Measurements from ENCODE around the gene B3GALT5.

Gene B3GALT5

DNA sequence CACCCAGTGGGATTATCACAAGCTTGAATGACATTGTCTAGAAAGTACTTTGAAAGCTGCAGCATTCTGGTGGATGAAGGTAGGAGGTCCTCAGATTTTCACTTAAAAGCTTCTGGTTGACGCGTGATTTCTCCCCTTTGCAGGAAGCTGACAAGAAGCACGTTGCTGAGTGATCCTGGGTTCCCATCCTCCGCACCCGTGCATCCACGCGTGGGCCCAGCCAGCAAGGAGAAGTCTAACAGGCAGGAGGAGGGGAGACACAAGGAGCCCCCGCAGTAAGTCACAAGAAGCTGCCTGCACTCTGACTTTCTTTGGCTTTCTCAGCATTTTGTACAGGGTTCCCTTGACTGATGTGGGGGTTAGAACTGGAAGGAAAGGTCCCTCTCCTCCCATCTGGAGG, 7.8 kb upstream of the B3GALT5 start:
- DNase-seq (ENCODE audit: low spot score): no peak

DNA sequence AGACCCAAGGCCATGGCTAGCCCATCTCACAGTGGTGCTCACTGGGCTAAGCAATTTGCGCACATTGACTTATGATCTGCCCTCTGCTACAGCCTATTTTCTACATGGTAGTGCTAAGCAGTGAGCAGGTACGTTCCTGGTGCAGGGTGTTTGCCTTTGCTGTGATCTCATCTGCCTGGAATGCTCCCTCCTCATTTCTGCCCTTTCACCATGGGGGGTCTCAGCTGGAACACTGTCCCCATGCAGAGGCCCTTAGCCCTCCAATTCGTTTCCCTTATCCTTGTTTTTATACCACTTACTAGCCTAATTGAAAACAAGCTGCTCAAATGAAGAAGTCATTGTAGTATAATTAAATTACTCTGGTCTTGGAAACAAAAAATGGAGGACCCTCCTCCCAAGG, 2.0 kb upstream of the B3GALT5 start:
- no peak for DNase-seq (ENCODE audit: low spot score)

DNA sequence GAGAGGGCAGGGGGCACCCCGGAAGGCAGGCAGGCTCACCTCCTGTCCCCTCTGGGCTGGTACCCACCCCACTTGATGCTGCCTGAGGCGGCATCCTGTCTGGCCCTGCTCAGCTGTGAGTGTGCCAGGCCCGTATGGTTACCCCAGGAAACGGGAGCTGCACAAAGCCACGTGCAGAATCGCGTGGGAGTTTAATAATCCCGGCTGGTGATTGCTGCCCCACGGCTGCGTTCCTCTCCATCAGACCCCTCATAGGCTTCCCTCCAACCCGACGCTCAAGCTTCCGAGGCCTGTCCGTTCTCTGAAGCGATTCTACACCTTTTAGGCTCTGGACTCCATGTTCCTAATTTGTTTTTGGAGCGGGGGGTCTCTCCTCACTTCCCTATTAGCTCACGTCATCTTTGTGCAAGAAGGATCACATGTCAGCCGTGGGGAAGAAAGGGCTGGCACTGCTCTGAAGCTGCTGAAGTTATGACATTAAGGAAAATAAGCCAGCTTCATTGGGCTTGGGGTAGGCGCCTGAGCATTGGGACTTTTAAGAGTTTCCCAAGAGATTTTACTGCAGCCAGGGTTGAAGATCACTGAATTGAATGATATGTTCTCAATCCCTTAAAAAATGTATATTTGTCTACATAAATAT, 1.1 kb upstream of the B3GALT5 start:
- DNase-seq (ENCODE audit: low spot score): no peak

DNA sequence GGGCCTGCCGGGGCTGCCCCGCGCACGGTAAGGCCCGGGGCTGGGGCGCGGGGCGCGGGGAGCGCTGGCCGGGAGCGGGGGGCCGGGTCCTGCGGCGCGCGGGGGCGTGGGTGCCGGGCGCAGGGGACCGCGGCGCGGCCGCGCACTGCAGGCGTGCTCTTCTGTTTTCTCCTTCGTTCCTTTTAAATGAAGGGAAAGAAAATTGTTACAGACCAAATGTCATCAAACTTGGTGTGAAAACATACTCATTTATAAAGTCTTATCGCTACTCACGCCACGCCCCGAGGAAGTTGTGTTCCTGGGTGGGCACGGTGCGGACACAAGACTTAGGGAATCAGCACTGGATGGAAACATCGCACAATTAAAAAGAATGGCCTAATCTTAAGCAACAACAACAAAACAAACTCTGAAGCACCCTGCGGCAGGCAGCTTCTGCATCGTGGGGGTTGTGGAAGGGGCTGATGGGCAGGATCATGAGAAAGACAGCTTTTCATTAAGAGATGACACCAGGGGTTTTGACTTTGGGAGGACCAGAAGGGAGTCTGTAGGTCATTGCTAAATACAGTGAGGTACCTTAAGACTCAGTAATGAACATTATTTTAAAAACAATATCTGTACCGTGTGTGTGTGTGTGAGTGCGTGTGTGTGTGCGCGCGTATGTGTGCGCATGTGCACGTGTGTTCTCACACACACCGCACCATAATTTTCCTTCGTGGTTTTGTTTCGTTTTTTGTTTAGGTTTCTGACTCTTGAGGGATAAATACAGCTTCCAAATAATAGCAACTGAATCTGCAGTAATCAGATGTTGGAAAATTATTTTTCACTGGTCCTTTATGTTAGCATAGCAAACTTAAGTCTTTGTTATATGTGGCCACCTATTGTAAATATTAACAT, 548 bp downstream of the B3GALT5 start:
- no peak for DNase-seq (ENCODE audit: low spot score)

DNA sequence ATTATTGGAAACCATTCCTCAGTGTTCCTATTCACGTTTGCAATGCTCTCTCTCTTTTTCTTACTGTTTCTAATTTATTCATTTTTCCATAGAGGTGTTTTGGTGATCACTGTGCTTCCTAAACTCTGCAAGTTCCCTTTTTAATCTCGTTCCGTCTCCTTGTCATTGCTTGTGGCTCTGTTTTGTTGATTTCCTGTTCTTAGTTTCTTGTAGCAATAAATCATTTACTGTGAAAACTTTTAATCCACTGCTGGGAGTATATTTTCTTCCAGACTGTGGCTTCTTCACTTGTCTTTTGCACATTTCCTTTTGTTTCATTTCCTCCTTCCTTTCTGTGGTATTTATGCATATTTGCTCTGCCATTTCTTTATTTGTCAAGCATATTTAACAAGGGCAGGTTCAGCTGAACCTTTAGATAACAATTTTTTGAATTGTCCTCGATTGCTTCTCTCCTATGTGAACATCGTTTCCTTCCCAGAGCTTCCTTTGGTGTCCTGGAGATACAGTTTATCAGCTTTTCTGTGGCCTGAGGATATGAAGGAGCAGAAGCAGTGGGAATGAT, 3.6 kb downstream of the B3GALT5 start:
- no peak for DNase-seq (ENCODE audit: low spot score)

- DNase-seq (ENCODE audit: low spot score): no peak
These were observed 8.1 kb downstream of the B3GALT5 start for GRCh38 chr21:39620856-39621255.

DNA sequence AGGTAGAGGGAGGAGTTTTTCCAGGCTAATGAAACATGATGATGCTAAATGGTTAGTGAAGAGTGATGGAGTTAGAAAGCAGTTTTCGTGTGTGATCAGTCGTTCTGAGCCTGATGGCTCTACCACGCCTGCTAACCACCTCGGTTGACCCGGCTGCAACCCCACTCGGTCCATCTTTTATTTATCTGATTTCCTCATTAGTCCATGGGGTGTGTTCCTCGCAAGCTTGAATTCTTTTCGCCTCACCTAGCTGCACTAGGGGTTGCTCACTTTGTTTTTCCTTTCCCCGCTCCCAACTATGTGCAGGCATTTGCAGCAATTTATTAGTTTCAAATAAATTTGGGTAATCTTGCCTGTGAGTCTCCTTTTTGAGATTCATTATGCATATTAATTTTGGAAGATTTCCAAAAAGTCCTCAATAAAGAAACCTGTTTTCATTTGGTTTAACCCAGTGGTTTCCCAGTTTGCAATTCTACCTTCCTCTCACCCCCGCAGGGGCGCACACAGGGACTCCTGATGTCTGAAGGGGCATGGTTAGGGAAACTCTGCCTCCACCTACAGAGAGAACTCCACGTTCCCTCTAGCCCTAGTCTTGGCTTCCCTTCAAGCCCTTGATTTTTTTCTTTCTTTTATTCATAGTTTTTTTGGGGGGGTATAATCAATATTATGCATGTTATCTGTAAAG, 12.6 kb downstream of the B3GALT5 start:
- no peak for DNase-seq (ENCODE audit: low spot score)

DNA sequence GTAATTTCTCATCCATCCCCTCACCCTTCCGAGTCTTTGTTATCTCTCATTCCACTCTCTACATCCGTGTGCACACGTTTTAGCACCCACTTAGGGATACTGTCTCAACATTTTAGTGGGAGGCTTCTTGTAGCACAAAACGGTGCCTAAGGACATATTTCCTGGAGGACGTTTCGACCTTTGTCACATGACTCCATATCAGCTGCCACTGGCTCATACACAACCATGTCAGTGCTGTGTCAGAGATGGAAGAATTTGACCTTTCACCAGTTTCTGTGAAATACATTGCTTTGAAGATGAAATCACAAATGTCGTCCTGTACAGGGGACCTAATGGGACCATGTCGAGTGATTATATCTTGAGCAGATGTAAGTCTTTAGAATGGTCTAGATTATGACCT, 15.6 kb downstream of the B3GALT5 start:
- DNase-seq (ENCODE audit: low spot score): no peak

DNA sequence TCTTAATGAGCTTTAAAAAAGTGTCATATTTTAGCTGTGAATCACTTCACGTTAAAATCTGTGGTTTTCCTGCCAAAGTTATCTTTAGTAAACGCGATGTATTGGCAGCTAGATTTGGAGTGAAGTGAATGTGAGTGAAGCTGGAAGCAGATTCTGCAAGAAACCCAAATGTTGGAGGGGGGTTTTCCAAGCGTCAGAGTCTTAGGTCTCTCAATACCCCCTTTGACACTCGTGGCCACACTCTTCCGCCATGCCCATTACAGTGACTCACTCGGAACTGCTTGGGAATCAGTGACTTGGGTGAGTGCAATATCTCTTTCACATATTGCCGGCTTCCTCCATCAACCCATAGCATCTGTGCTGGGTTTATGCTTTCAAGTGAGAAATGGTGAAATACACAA, 17.5 kb downstream of the B3GALT5 start:
- no peak for DNase-seq (ENCODE audit: low spot score)

DNA sequence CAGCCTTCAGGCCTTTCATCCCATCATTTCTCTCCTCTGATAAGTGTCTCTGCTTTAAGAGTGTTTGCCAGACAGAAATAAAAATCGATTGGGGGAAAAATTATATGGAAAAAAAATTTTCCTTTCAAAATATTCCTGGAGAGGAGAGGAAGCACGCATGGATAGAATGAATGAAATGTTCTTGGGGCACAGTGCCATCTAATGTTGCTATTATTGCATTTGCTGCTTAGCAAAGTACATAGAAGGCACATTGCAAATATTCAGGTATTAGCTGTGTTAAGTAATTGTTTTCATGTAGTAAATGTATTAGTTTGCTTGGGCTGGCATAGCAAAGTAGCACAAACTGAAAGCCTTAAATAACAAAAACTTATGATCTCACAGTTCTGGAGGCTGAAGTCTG, 18.1 kb downstream of the B3GALT5 start:
- no peak for DNase-seq (ENCODE audit: low spot score)

DNA sequence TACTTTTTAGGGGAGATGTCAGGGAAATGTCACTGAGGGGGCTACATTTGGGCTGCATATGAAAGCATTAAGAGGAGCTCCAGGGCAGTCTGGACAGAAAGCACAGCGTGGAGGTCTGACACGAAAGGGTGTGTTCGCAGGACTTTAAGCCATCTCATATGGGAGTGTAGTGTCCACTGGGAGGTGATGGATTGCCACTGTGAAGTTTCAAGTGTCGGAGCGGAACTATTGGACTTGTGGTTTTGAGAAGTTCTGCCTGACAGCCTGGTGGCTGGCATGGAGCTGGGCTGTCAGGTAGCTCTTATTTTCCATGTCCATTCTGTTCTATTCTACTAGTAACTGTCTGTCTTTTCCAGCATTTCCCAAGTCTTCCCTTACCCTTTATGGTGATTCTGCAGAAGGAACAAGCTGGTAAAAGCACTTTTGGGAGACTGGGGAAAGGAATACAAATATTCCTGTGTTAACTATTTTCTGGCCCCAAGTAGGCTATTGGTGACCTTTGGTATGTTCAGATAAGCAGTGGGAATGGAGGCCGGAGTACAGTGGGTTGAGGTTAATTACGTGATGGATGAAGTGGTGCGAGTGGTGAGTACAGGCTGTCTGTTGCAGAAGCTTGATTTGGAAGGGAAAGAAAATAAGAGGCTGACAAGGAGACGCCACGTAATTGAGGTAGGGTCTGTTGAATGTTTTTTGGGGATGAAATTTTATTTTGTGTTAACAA, 19.3 kb downstream of the B3GALT5 start:
- no peak for DNase-seq (ENCODE audit: low spot score)

DNA sequence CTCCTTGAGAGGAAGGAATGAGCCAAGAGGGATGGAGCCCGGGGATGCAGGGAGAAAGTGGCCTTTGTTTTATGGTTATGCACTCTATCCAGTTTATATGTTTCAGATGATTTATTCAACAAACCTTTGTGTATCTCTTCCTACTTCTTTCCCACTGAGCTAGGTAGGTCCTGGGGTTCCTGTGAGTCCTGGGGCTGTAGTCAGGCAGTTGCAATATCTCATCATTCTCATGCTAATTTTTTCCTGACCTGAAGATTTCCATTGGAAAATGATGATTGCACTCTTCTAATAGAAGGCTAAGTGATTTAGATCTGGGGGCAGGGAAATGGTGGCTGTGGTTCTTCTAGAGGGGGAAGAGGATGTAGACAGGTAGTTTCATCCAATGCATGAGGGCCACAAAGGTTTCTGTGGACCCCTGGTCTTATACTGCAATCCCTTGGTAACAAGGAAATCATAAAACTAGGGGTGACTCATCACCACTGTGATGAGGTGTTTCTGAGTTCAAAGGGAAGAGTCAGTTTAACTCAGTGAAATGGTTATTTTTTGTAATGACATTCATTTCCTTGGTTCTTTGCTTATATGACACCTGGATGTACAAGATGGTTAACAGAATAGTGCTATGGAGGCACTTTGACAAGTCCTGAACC, 20.2 kb downstream of the B3GALT5 start:
- DNase-seq (ENCODE audit: low spot score): no peak

DNA sequence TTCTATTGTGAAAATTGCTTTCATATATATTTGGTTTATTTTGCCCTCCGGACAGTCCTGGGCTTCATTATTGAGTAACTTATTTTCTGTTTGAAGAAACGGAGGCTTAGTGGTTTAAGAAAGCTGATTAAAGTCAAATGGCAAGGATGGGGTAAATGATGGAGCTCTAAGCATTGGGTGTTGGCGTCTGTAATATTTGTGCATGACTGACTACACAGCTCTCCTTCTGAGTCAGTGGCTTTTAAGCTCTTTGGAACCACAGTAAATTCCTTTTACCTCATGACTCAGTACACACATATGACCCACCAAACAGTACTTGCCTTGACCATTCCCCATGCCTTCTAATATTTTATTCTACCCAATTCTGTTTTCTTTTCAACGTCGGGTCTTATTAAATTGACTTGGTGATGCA, 21.0 kb downstream of the B3GALT5 start:
- DNase-seq (ENCODE audit: low spot score): no peak

DNA sequence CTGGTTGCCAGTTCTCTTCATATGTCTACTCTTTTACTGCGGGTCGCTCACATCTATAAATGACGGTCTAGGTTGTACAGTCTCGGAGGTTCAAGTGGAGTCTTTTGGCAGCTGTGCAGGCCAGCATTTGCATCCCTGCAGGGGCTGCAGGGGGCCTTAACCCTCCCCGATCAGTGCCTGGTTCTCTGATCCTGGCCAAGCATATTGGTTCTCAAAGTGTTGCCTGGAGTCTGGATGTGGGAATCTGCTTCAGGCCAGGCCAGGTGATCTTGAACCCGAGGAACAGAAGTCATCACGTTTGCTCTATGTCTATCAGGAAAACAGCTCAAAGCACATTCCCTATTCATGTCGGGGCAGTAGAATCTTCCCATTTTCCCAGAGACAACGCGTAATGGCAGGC, 21.8 kb downstream of the B3GALT5 start:
- no peak for DNase-seq (ENCODE audit: low spot score)

DNA sequence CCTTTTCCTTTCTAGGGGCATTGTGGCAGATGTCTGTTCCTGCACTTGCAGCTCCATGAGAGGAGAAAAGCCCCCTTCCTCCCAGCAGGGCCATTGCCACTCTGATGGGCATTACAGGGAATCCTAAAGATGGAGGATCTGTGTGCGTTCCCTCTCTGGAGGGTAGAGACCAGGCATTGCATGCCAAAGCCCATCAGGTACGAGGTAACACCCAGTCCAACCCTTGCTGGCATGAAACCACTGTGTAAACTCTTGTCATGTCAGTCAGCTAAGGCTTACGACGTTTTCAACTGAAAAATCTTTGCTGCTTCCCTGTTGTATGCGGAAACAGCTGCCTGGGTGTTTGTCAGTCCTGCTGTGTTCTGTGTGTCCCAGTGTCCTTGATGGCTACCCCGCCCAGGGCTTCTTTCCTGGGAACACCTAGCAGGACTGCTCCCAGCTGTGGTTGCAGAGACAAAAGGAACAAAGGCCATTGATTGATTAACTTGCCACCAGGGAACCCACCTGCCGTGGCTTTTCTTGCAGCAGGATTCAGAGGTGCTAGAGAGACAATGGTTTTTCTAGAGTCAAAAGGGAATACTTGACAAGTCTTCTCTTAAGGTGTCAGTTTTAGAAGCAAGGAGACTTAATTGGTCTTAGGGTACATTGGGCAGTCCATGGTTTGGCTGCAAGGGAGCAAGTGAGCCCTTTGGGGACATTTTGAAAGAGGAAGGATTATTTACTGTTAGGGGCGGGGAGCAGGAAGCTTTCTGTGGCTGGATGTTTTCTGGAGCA, 24.6 kb downstream of the B3GALT5 start:
- no peak for DNase-seq (ENCODE audit: low spot score)

DNA sequence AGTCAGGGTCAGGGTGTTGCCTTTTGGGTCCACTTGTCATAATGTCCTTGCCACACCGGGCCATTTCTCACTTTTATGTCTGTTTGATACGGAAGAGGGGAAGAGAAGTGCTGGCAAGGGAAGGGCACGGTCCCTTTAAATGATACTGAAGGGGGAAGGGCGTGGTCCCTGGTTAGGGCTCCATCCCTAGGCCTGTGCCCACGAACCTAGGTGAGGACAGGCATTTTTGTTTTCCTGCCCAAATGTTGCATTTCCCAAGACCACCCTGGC, 25.2 kb downstream of the B3GALT5 start:
- DNase-seq (ENCODE audit: low spot score): no peak

DNA sequence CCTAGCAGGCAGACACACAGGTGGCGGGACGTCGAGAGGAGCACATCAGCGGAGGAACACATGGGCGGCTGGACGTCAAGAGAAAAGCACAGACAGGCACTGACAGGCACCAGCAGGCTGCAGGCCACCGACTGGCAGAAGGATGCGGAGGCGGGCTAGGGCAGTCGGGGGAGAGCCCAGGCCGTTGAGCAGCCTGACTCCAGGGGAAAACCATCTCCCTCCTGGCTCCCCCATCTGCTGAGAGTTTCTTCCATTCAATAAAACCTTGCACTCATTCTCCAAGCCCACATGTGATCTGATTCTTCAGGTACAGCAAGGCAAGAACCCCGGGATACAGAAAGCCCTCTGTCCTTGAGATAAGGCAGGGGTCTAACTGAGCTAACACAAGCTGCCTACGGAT, 25.5 kb downstream of the B3GALT5 start:
- no peak for DNase-seq (ENCODE audit: low spot score)

- DNase-seq (ENCODE audit: low spot score): no peak
These were observed 28.0 kb downstream of the B3GALT5 start for GRCh38 chr21:39640754-39641153.

DNA sequence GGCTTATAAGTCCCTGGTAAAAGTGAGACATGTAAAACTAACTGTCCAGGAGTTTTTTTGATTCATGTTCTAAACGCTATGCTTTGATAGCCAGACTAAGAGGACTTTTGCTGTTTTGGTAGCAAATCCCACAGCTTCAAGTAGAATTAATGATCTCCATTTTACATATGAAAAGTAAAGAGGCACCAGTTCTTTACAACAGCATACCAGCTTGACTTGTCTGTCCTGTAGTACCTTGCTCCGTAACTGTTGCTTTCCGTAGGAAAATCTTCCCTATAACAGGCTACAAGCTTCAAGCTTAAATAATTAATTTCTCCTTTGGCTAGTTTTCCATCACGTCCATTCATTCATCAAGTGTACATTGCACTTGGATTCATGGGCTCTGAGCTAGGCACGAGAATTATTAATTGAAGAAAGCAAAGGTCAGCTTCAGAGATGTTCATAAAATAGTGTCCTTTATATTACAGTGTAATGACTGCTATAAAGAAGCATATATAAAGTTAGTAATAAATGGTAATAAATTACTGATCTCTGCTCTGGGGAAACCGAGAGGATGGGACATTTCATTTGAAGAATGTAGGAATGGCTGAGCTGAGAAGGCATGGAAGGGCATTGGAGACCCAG, 29.2 kb downstream of the B3GALT5 start:
- DNase-seq (ENCODE audit: low spot score): no peak

- no peak for DNase-seq (ENCODE audit: low spot score)
These were observed 31.4 kb downstream of the B3GALT5 start for GRCh38 chr21:39644062-39644560.
